Dedifferentiated amniotic fluid mesenchymal stem cell (primary cell): ENCODE results near the gene PGS1.
A peak's percentile ranks its signal among the peaks of the same experiment; 100 is the strongest.

ENCODE experiments used
- DNase-seq: peaks from one replicate; pipeline ENCODE4 v3.0.0-alpha.2; 2016; ENCODE audit errors: extremely low spot score

The PGS1 gene

DNA sequence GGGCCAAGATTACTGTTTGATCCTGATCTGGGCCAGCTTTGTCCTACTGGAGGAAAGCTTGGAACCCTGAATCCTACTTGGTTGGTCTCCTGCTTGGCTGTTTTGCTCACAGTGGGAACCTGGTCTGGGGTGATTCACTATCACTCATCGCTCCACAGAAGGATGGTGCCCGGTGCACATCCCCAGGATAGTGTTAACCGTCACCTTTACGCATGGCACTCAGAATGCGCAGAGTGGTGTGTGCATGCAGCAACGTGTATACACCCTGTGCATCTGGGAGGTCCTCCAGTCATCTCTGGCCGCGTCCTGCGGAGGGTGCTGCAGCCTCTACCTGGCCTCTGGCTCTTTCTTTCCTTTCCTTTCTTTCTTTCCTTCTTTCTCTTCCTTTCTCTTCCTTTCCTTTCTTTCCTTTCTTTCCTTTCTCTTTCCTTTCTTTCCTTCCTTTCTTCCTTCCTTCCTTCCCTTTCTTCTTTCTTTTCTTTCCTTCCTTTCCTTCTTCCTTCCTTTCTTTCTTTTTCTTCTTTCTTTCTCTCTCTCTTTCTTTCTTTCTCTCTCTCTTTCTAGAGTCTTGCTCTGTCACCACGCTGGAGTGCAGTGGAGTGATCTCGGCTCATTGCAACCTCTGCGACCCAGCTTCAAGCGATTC, 31.7 kb upstream of the PGS1 start:
- DNase-seq: no peak

- no peak for DNase-seq
These were observed 31.0 kb upstream of the PGS1 start for GRCh38 chr17:78347453-78347852.

GRCh38 chr17:78348055-78348770, 30.2 kb upstream of the PGS1 start:
- no peak for DNase-seq

GRCh38 chr17:78349891-78350642, 28.4 kb upstream of the PGS1 start:
- DNase-seq: no peak

DNA sequence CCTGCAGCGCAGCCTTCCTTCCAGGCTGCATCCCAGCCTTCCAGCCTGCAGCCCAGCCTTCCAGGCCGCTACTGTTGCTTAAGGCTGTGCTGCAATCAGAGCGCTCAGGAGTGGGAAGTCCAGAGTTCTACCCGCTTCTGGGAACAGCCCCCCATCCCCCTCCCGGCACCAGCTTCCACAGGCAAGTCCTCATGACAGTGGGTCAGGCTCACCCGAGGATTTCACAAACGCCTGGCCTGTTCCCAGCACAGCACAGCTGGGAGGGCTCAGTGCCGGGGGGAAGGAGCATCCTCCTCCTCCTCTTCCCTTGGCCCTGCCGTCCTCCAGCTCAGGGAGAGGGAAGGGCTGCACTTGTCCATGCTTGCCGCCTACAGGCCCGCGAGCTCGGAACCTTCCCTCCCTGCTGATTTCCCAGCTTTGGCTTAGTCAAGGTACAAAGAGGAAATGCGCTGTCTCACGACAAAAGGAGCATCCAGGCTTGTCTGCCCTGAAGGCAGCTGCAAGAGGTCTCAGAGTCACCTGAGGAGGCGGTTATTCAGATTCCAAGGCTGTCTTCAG, 26.9 kb upstream of the PGS1 start:
- peak; percentile 97 for DNase-seq

DNA sequence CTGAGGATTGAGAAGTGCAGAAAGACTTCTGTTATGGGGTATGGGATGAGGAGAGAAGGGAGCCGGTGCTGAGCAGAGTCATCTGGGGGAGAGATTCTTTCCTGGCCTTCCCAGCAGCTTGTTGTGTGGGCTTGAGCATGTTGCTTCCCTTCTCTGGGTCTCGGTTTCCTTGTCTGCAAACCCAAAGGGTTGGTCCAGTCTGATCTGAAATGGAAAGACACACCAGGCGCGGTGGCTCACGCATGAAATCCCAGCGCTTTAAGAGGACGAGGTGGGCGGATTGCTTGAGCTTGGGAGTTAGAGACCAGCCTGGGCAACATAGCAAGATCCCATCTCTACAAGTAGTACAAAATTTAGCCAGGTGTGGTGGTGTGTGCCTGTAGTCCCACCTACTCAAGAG, 24.6 kb upstream of the PGS1 start:
- DNase-seq: no peak

GRCh38 chr17:78355045-78355641, 23.3 kb upstream of the PGS1 start:
- DNase-seq: no peak

GRCh38 chr17:78355701-78356100, 22.7 kb upstream of the PGS1 start:
- no peak for DNase-seq

GRCh38 chr17:78356101-78356713, 22.2 kb upstream of the PGS1 start:
- peak; percentile 80 for DNase-seq

- DNase-seq: peak; percentile 17
These were observed 21.3 kb upstream of the PGS1 start for GRCh38 chr17:78357177-78357586.

- no peak for DNase-seq
These were observed 20.5 kb upstream of the PGS1 start for GRCh38 chr17:78357672-78358537.

- DNase-seq: peak; percentile 21
These were observed 19.7 kb upstream of the PGS1 start for GRCh38 chr17:78358538-78359320.

DNA sequence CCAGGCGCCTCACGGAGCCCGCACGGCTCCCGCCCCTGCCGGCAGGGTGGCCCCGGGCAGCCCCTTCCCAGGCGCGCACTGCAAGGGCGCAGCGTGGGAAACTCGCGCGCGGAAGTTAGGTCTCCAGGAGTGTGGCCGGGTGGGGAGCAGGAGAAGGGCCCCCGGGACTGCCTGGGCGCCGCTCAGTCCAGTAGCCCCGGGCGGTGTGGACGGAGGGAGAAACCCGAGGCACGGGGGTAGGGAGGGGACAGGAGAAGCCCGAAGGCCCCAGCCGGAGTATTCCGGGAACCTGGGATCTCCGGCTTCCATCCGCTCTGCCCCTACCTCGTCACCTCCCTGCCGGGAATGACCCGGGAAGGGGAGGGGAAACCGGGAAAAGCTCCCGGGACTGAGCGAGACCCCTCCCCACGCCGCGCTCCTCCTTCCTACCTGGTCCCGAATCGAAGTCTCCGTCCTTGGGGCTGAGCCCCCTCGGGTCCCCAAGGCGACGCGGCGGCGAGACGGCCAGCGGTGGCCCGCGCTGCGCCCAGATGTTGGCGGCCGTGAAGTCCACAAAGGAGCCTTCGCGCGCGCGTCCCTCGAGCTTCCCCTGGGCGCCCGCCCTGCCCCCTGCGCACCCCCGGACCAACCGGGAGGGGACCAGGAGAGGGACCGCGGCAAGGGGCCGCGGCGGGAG, 19.0 kb upstream of the PGS1 start:
- no peak for DNase-seq

- peak; percentile 93 for DNase-seq
These were observed 18.5 kb upstream of the PGS1 start, which contains the start of gene SOCS3 for GRCh38 chr17:78359997-78360370. Gene SOCS3 (minus strand): TSS chr17:78360077. CDS start chr17:78359095, 982 bp downstream.

- DNase-seq: peak; percentile 76
These were observed 17.9 kb upstream of the PGS1 start for GRCh38 chr17:78360371-78361224.

DNA sequence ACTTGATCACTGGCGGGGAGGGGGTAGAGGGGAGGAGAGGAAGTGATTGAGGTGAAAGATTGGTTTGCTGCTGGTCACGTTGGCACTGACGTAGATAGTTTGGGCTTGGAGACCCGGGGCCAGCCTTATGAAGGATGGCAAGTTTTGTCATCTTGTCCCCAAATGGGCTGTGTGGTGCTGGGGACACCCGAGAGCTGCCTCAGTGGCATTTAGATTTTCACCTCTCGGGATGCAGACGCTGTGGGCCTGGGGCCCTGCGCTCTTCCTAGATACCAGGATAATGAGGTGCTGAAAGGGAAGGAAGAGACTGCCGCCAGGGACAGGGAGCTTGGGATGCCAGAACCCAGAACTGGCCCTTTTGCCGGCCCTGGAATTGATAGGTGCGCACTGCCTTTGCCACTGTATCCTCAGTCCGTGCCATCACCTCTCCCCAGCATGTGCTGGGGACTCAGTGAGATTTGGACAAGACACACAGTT, 17.2 kb upstream of the PGS1 start:
- no peak for DNase-seq

- no peak for DNase-seq
These were observed 16.2 kb upstream of the PGS1 start for GRCh38 chr17:78362232-78362631.

GRCh38 chr17:78362671-78363070, 15.8 kb upstream of the PGS1 start:
- no peak for DNase-seq
